Measurements from ENCODE around the gene GALNT14. TPM values are rescaled to one million over a fixed set of nuclear protein-coding genes. Genes with fewer than 3 reads are reported as not detected.

GALNT14 gene
- total RNA-seq, 1 experiment from 2014 or later = 2.7 TPM

GRCh38 chr2:31065356-31065755 is 72.9 kb downstream of the GALNT14 start:
- TF ChIP-seq CTCF (conservative IDR thresholded peaks at IDR 0.05) = no peak
- peaks cover 1% of the 10 kb centered on the region; the same call in 1 of the 2 replicates for H3K27me3 Mint-ChIP-seq (ENCODE audit: low read depth)
- H2AK5ac ChIP-seq (ENCODE audit: insufficient read length, low read length) = no peak overlapping the region

More at GRCh38 chr2:31065356-31065755, 72.9 kb downstream of the GALNT14 start:
- Mint-ChIP-seq H3K9me3 (no peaks in the 10 kb centered on the region; a peak in 2 of 5 replicates), H3K4me3 (no peak overlapping the region), H3K4me1 (peaks cover 5 to 12% of the 10 kb centered on the region in 2 experiments), H3K36me3 (ENCODE audit: insufficient read depth in 1 of 3, low read depth in 3 of 3) (no peaks in the 10 kb centered on the region; a peak in 1 of 7 replicates), H3K27ac (no peak overlapping the region)
- H3K27me3 ChIP-seq (ENCODE audit: insufficient read depth, low read length) = no peaks in the 10 kb centered on the region
- no peaks in the 10 kb centered on the region for H3K79me1 ChIP-seq (ENCODE audit: insufficient read depth, low read depth, low read length, poor library complexity, severe bottlenecking)
- H2BK120ac ChIP-seq (ENCODE audit: low read depth, low read length, poor library complexity, severe bottlenecking) = no peak overlapping the region
- H3K23ac ChIP-seq (ENCODE audit: insufficient read length, low read depth, low read length) = no peak overlapping the region
- H4K5ac ChIP-seq (ENCODE audit: insufficient read length, low read depth, low read length) = no peak overlapping the region
- no peak overlapping the region for H2BK20ac ChIP-seq (ENCODE audit: low read depth, low read length, poor library complexity, severe bottlenecking)
- H4K20me1 ChIP-seq (ENCODE audit: control insufficient read depth, insufficient read depth, insufficient read length) = no peaks in the 10 kb centered on the region
- H3K4me1 ChIP-seq (ENCODE audit: insufficient read depth, low read length) = no peaks in the 10 kb centered on the region
- no peak overlapping the region for H2BK15ac ChIP-seq (ENCODE audit: low read depth, low read length)
- H3K18ac ChIP-seq (ENCODE audit: insufficient read length, low read depth, low read length) = no peak overlapping the region
- H2BK5ac ChIP-seq (ENCODE audit: insufficient read length, low read length) = no peak overlapping the region
- H3K4me2 ChIP-seq (ENCODE audit: insufficient read depth, insufficient read length, low read length) = no peak overlapping the region
- H3T11ph ChIP-seq (ENCODE audit: low read length) = no peak overlapping the region
- no peak overlapping the region for H3K14ac ChIP-seq (ENCODE audit: insufficient read depth, low read length)
- no peaks in the 10 kb centered on the region for H3K79me2 ChIP-seq (ENCODE audit: insufficient read depth, low read length)
- no peaks in the 10 kb centered on the region for H3K23me2 ChIP-seq (ENCODE audit: insufficient read length, low read depth, low read length, poor library complexity, severe bottlenecking)
- no peak overlapping the region for H4K8ac ChIP-seq (replicated peaks; ENCODE audit: insufficient read length, low read depth, low read length)
- no peak for DNase-seq
- no peak overlapping the region for H3K27ac ChIP-seq (ENCODE audit: insufficient read length, low read depth, low read length)
- no CpG with 5 or more reads among the region's 5 CpGs for WGBS (ENCODE audit: extremely low coverage, insufficient read length, low lambda C conversion rate)
- no peak overlapping the region for H3K4ac ChIP-seq (ENCODE audit: low read depth, low read length)
- no peaks in the 10 kb centered on the region for H3K9me3 ChIP-seq (ENCODE audit: control insufficient read depth, low read depth, low read length)
- H2BK12ac ChIP-seq (ENCODE audit: insufficient read length, low read depth, low read length) = no peak overlapping the region
- H3K9ac ChIP-seq (ENCODE audit: extremely low read depth, insufficient read length, low read length) = no peak overlapping the region
- H4K91ac ChIP-seq (ENCODE audit: insufficient read length, low read depth, low read length) = no peak overlapping the region
- no peak overlapping the region for H2AFZ ChIP-seq (ENCODE audit: low read length)
- no peak overlapping the region for H3K56ac ChIP-seq (ENCODE audit: insufficient read length, low read depth, low read length)

All from H9 (cell line).